Stimulated activated effector memory CD8-positive, alpha-beta T cell treated with anti-CD3 and anti-CD28 coated beads, Interleukin-12 subunit alpha, Interleukin-12 subunit beta, amount 100 ng/mL, for 72 hours (primary cell): ENCODE measurements around the gene IER5.
A peak's percentile ranks its signal among the peaks of the same experiment; 100 is the strongest.

ENCODE experiments used
- ATAC-seq: fragments of 150-1000 bp; cut with Tn5 transposase; 2 replicates; pipeline ENCODE4 v1.10.0; 2021
- DNase-seq, 2 donors: peaks; one replicate each; pipeline ENCODE4 v3.0.0; 2021 to 2022; ENCODE audit warnings: low spot score in 2 of 2
- H3K27ac Mint-ChIP-seq: one replicate; pipeline ENCODE4 v1.8.0; 2022; ENCODE audit warnings: mild to moderate bottlenecking, mixed read lengths
- H3K36me3 Mint-ChIP-seq: one replicate; pipeline ENCODE4 v1.8.0; 2022; ENCODE audit warnings: mild to moderate bottlenecking, mixed read lengths
- H3K4me1 Mint-ChIP-seq: one replicate; pipeline ENCODE4 v1.8.0; 2022; ENCODE audit warnings: mixed read lengths
- H3K4me3 Mint-ChIP-seq: one replicate; pipeline ENCODE4 v1.8.0; 2022; ENCODE audit warnings: mild to moderate bottlenecking, mixed read lengths
- H3K9me3 Mint-ChIP-seq: one replicate; pipeline ENCODE4 v1.8.0; 2022; ENCODE audit warnings: mixed read lengths

IER5 gene

GRCh38 chr1:181100934-181101333 lies 12.4 kb downstream of the IER5 start:
- ATAC-seq: no peak
- DNase-seq: no peak
- Mint-ChIP-seq H3K4me1 (peaks cover 86% of the 10 kb centered on the region), H3K27ac (peak overlapping the region; percentile 91), H3K9me3 (no peaks in the 10 kb centered on the region), H3K36me3 (peaks cover 17% of the 10 kb centered on the region), H3K4me3 (peak overlapping the region; percentile 62)

GRCh38 chr1:181101581-181102226 lies 13.2 kb downstream of the IER5 start:
- Mint-ChIP-seq H3K9me3 (no peaks in the 10 kb centered on the region), H3K4me3 (no peak overlapping the region), H3K27ac (no peak overlapping the region), H3K4me1 (peaks cover 83% of the 10 kb centered on the region), H3K36me3 (peaks cover 21% of the 10 kb centered on the region)
- no peak for DNase-seq
- ATAC-seq: no peak

- H3K4me3 Mint-ChIP-seq: no peak overlapping the region
- ATAC-seq: no peak
- peaks cover 71% of the 10 kb centered on the region for H3K4me1 Mint-ChIP-seq
- DNase-seq: no peak
- no peaks in the 10 kb centered on the region for H3K9me3 Mint-ChIP-seq
- peaks cover 21% of the 10 kb centered on the region for H3K36me3 Mint-ChIP-seq
- no peak overlapping the region for H3K27ac Mint-ChIP-seq
Observed at GRCh38 chr1:181102841-181103240, 14.3 kb downstream of the IER5 start.

GRCh38 chr1:181103399-181103798 lies 14.9 kb downstream of the IER5 start:
- H3K36me3 Mint-ChIP-seq: peaks cover 21% of the 10 kb centered on the region
- H3K27ac Mint-ChIP-seq: no peak overlapping the region
- H3K4me1 Mint-ChIP-seq: peaks cover 66% of the 10 kb centered on the region
- H3K9me3 Mint-ChIP-seq: no peaks in the 10 kb centered on the region
- ATAC-seq: no peak
- H3K4me3 Mint-ChIP-seq: no peak overlapping the region
- DNase-seq: no peak

GRCh38 chr1:181104042-181104789 lies 15.7 kb downstream of the IER5 start:
- Mint-ChIP-seq H3K36me3 (peaks cover 21% of the 10 kb centered on the region), H3K4me1 (peaks cover 63% of the 10 kb centered on the region), H3K4me3 (peak overlapping the region; percentile 70), H3K27ac (peak overlapping the region; percentile 56), H3K9me3 (no peaks in the 10 kb centered on the region)
- ATAC-seq (no peak), DNase-seq (no peak)

GRCh38 chr1:181104790-181105133 lies 16.3 kb downstream of the IER5 start:
- Mint-ChIP-seq H3K4me1 (peaks cover 63% of the 10 kb centered on the region), H3K27ac (peak overlapping the region; percentile 56), H3K4me3 (peak overlapping the region; percentile 70), H3K9me3 (no peaks in the 10 kb centered on the region), H3K36me3 (peaks cover 16% of the 10 kb centered on the region)
- ATAC-seq: peak; percentile 35
- DNase-seq: no peak

- peaks cover 14% of the 10 kb centered on the region for H3K36me3 Mint-ChIP-seq
- peak; percentile 94 for ATAC-seq
- peaks cover 57% of the 10 kb centered on the region for H3K4me1 Mint-ChIP-seq
- H3K27ac Mint-ChIP-seq: peak overlapping the region; percentile 77
- H3K4me3 Mint-ChIP-seq: peak overlapping the region; percentile 70
- no peaks in the 10 kb centered on the region for H3K9me3 Mint-ChIP-seq
- peak; percentile 83 to 90 for DNase-seq
Observed at GRCh38 chr1:181105134-181106021, 16.9 kb downstream of the IER5 start.

GRCh38 chr1:181106022-181106312 lies 17.5 kb downstream of the IER5 start:
- no peaks in the 10 kb centered on the region for H3K9me3 Mint-ChIP-seq
- peak overlapping the region; percentile 70 for H3K4me3 Mint-ChIP-seq
- H3K4me1 Mint-ChIP-seq: peaks cover 52% of the 10 kb centered on the region
- peaks cover 14% of the 10 kb centered on the region for H3K36me3 Mint-ChIP-seq
- DNase-seq (no peak), ATAC-seq (no peak)
- peak overlapping the region; percentile 77 for H3K27ac Mint-ChIP-seq

- ATAC-seq (no peak), DNase-seq (no peak)
- Mint-ChIP-seq H3K4me3 (peak overlapping the region; percentile 70), H3K36me3 (peaks cover 14% of the 10 kb centered on the region), H3K9me3 (no peaks in the 10 kb centered on the region), H3K4me1 (peaks cover 46% of the 10 kb centered on the region), H3K27ac (no peak overlapping the region)
Observed at GRCh38 chr1:181106479-181106878, 18.0 kb downstream of the IER5 start.

GRCh38 chr1:181107711-181108110 lies 19.2 kb downstream of the IER5 start:
- DNase-seq: no peak
- H3K9me3 Mint-ChIP-seq: no peaks in the 10 kb centered on the region
- no peak for ATAC-seq
- H3K4me3 Mint-ChIP-seq: no peak overlapping the region
- peaks cover 37% of the 10 kb centered on the region for H3K4me1 Mint-ChIP-seq
- peak overlapping the region; percentile 33 for H3K27ac Mint-ChIP-seq
- H3K36me3 Mint-ChIP-seq: peaks cover 14% of the 10 kb centered on the region

GRCh38 chr1:181108304-181108867 lies 19.9 kb downstream of the IER5 start:
- DNase-seq (no peak), ATAC-seq (no peak)
- peaks cover 14% of the 10 kb centered on the region for H3K36me3 Mint-ChIP-seq
- H3K27ac Mint-ChIP-seq: no peak overlapping the region
- H3K4me3 Mint-ChIP-seq: no peak overlapping the region
- peaks cover 30% of the 10 kb centered on the region for H3K4me1 Mint-ChIP-seq
- no peaks in the 10 kb centered on the region for H3K9me3 Mint-ChIP-seq

- peak overlapping the region; percentile 20 for H3K27ac Mint-ChIP-seq
- no peak for DNase-seq
- no peak overlapping the region for H3K4me3 Mint-ChIP-seq
- H3K4me1 Mint-ChIP-seq: peaks cover 21% of the 10 kb centered on the region
- ATAC-seq: no peak
- peaks cover 9% of the 10 kb centered on the region for H3K36me3 Mint-ChIP-seq
- H3K9me3 Mint-ChIP-seq: no peaks in the 10 kb centered on the region
Observed at GRCh38 chr1:181110013-181110412, 21.5 kb downstream of the IER5 start.

GRCh38 chr1:181111559-181111958 lies 23.1 kb downstream of the IER5 start:
- no peak overlapping the region for H3K4me3 Mint-ChIP-seq
- no peaks in the 10 kb centered on the region for H3K9me3 Mint-ChIP-seq
- no peaks in the 10 kb centered on the region for H3K36me3 Mint-ChIP-seq
- H3K27ac Mint-ChIP-seq: peak overlapping the region; percentile 67
- ATAC-seq: no peak
- H3K4me1 Mint-ChIP-seq: peaks cover 12% of the 10 kb centered on the region
- no peak for DNase-seq

GRCh38 chr1:181112071-181112929 lies 23.8 kb downstream of the IER5 start:
- Mint-ChIP-seq H3K9me3 (no peaks in the 10 kb centered on the region), H3K4me1 (peaks cover 12% of the 10 kb centered on the region), H3K4me3 (no peak overlapping the region), H3K36me3 (no peaks in the 10 kb centered on the region), H3K27ac (no peak overlapping the region)
- no peak for DNase-seq
- no peak for ATAC-seq
